ENCODE measurements around the gene DYNC1LI2.

The DYNC1LI2 gene

DNA sequence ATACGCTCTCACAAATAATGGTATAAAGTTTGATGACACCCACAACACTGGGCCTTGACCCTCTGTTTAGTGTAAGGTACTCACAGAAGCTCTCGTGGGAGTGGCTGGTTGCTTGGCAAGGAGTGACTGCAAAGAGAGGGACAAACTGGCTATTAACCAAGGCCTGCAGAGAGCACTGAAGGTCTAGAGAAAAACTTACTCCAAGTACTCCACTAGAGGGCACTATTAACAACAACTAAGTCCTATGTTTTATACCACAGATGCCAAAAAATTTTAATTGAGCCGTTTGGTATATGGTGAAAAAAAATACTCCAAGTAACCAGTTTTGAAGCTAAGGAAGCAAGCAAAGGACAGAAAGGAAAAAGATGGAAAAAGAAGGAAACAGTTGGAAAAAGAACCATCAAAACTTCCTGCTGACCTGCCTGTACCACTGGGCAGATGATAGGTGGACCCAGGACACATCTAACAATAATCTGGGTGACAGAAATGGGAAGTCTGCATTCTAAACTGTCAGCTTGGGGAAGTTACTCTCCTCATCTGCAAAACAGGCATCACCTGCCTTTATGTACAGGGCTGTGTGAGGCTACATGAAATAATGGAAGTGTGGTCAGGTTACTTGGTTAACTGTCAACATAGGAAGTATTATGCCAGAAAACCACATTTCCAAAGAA lies 23.2 kb downstream of the DYNC1LI2 start:
- in situ Hi-C loops (cut with HindIII; ENCODE audit: low pct_unique_long_range_greater_than_20kb, low sequenced_read_pairs): no loop called here
- peak in 1 of 2 experiments; percentile 58 for DNase-seq (ENCODE audit: low read depth in 1 of 2, low spot score in 1 of 2)
- TF ChIP-seq JUND (IDR thresholded peaks at IDR 0.05; ENCODE audit: low read depth): no peak

DNA sequence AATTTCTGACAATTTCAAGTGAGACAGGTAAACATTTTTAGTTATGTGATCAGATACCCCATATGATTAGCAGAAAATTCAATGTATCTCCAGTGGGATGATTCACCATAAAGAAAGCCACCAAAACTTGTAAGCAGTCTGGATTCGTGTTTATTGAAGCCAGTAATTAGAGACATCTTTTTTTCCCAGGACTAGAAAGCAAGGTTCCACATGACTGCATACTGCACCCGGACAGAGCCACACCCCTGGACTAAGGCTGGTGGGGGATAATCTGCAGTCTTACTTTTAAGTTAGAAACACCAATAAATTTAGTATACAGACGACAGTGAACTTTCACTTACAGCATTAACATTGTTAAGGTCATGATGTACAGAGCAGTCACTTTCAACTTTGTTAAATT lies 30.6 kb downstream of the DYNC1LI2 start:
- DNase-seq (ENCODE audit: low read depth in 1 of 2, low spot score in 1 of 2): no peak
- TF ChIP-seq JUND (IDR thresholded peaks at IDR 0.05; ENCODE audit: low read depth): no peak
- in situ Hi-C loops (cut with HindIII; ENCODE audit: low pct_unique_long_range_greater_than_20kb, low sequenced_read_pairs): no loop called here

DNA sequence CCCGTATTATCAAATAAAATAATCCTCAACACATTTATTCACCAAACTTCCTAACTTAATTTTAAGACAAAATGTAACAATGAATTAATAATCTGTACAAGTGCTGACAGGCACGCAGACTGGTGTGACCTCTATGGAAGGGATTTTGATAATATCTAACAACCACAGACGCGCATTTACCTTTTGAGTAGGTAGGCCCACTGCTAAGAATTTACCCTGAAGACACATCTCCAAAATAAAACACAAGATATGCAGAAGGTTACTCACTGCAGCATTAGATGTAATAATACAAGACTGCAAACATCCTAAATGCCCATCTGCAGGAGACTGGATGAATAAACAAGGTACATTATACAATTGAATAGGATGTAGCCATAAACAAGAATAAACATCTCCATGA lies 32.2 kb downstream of the DYNC1LI2 start:
- TF ChIP-seq JUND (IDR thresholded peaks at IDR 0.05; ENCODE audit: low read depth): no peak
- in situ Hi-C loops (cut with HindIII; ENCODE audit: low pct_unique_long_range_greater_than_20kb, low sequenced_read_pairs): no loop called here

DNA sequence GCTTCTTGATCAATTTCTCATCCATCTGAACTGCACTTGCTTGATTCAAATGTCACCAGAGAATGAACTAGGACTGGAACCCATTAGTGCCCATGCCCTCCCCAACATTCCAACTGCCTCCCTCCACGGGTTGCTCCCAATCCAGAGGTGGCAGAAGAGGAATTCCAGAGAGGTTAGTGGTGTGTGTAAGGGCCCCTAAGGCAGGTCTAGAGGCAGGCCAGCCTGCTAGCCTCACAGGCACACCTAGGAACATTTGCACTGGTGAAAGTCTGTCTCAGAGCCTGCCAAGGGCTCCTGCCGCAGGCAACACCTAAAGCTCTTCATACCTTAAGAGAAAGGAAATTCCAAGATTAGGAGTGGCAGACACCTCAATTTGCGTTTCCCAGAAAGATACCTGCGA lies 33.6 kb downstream of the DYNC1LI2 start:
- TF ChIP-seq JUND (IDR thresholded peaks at IDR 0.05; ENCODE audit: low read depth): no peak
- DNase-seq (ENCODE audit: low read depth in 1 of 2, low spot score in 1 of 2): no peak
- in situ Hi-C loops (cut with HindIII; ENCODE audit: low pct_unique_long_range_greater_than_20kb, low sequenced_read_pairs): no loop called here

More for the DNA sequence above, 32.2 kb downstream of the DYNC1LI2 start:
- DNase-seq (ENCODE audit: low read depth in 1 of 2, low spot score in 1 of 2): no peak

DNA sequence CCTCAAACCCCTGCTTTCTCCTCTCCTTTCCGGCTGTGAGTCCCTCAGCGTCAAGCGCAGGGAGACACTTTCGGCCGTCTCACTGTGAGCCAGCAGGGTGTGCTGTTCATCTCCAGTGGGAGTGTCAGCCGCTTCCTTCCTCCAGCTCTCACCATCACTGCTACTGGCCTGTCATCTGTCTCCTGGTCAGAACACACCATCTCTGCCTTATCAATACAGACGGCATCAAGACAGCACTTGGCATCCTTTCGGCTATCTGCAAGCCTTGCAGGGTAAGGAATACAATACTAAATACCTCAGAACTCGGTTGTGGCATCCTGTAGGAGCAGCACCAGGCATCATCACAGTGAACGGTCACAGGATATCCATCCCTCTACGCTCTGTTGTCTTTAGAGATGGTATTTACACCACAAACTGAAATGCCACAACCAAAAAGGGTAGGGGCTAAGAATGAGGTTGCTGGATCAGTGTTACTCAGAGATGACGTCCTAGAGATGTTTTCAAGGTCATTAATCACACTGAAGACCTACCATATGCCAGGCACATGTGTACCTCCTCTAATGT lies 34.2 kb downstream of the DYNC1LI2 start:
- DNase-seq (ENCODE audit: low read depth in 1 of 2, low spot score in 1 of 2): peak in 1 of 2 experiments; percentile 25
- in situ Hi-C loops (cut with HindIII; ENCODE audit: low pct_unique_long_range_greater_than_20kb, low sequenced_read_pairs): no loop called here
- TF ChIP-seq JUND (IDR thresholded peaks at IDR 0.05; ENCODE audit: low read depth): no peak

DNA sequence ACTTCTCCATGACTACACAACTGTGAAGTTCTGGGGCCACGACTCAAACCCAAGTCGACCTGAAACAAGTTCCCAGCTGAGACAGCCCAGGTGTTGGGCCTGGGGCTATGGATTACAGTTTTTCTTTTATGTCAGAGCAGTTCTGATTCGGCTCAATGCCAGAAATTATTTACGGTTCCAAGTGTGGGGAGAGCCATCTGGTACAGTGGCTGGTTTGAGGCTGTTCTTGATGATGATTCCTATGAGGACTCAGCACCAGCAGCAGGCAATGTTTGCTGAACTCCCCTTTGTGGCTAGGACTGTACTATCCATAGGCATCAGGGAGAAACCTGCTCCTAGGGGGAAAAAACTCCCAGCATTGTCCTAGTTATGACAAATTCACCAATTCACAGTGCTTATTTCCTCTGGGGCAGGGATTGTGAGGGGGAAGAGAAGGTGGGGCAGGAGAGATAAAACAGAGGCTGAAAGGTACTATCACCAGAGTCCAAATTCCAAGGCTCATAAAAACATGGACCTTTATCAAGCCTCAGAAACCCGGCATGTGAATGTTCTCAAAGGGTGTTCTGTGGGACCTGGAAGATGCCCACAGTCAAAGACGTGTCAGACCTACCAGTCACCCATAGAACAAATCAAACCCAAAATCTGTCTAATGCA lies 36.6 kb downstream of the DYNC1LI2 start:
- in situ Hi-C loops (cut with HindIII; ENCODE audit: low pct_unique_long_range_greater_than_20kb, low sequenced_read_pairs): no loop called here
- no peak for TF ChIP-seq JUND (IDR thresholded peaks at IDR 0.05; ENCODE audit: low read depth)
- DNase-seq (ENCODE audit: low read depth in 1 of 2, low spot score in 1 of 2): peak in 1 of 2 experiments; percentile 57

DNA sequence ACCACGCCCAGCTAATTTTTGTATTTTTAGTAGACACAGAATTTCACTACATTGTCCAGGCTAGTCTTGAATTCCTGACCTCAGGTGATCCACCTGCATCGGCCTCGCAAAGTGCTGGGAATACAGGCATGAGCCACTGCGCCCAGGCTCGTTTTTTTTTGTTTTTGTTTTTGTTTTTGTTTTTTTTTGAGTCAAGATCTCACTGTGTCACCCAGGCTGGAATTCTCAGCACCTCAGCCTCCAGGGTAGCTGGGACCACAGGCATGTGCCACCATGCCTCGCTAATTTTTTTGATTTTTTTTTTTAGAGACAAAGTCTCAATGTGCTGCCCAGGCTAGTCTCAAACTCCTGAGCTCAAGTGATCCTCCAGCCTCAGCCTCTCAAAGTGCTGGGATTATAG lies 37.3 kb downstream of the DYNC1LI2 start:
- in situ Hi-C loops (cut with HindIII; ENCODE audit: low pct_unique_long_range_greater_than_20kb, low sequenced_read_pairs): no loop called here

DNA sequence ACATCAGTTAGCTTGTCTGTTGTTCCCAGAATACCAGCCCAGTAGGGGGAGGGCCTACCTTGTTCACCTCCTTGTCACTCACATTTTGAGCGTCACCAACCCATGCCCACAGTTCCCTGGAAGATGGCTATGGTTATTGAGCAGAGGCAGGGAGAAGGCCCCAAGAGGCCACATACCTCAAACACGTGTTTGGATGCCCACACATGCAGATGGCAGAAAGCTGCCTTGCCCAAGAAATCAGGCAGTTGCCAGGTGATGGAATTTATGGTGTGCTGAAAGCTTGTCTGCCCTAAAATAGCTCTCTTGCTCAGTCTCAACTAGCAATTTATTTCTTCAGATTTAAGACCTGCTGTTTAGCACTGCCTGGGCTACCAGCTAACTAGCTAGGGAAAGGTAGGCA lies 38.3 kb downstream of the DYNC1LI2 start:
- TF ChIP-seq JUND (IDR thresholded peaks at IDR 0.05; ENCODE audit: low read depth): no peak
- in situ Hi-C loops (cut with HindIII; ENCODE audit: low pct_unique_long_range_greater_than_20kb, low sequenced_read_pairs): no loop called here
- DNase-seq (ENCODE audit: low read depth in 1 of 2, low spot score in 1 of 2): no peak

More for the DNA sequence above, 37.3 kb downstream of the DYNC1LI2 start:
- TF ChIP-seq JUND (IDR thresholded peaks at IDR 0.05; ENCODE audit: low read depth): no peak
- DNase-seq (ENCODE audit: low read depth in 1 of 2, low spot score in 1 of 2): no peak

DNA sequence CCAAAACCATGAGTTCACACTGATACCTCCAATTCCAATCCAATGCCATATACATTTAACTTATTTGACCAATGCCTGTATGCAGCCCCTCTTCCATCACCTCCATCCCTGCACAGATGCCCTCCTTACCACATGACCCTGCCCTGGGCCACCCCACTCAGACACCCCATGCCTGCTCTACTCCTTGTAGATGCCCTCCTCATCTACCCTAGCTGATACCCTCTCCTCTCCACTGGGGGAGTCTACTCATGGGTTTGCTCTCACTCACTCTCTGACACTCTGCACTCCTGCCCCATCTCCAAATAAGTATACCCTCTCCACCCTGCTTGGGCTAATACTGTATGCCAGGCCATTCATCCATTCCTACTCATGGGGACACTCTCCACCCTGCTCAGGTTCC lies 38.9 kb downstream of the DYNC1LI2 start:
- no peak for TF ChIP-seq JUND (IDR thresholded peaks at IDR 0.05; ENCODE audit: low read depth)
- DNase-seq (ENCODE audit: low read depth in 1 of 2, low spot score in 1 of 2): no peak
- in situ Hi-C loops (cut with HindIII; ENCODE audit: low pct_unique_long_range_greater_than_20kb, low sequenced_read_pairs): no loop called here

DNA sequence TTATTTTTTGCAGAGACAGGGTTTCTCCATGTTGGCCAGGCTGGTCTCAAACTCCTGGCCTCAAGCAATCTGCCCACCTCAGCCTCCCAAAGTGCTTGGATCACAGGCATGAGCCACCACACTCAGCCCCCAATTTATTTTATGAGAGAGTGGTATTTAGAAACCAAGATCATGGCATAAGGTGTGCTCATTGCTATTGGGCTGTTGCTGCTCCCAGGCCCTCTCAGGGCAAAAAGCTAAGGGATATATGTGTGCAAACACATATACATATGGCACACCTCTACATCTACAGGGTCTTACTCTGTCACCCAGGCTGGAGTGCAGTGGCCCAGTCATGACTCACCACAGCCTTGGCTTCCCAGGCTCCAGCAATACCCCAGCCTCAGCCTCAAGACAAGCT lies 39.8 kb downstream of the DYNC1LI2 start:
- in situ Hi-C loops (cut with HindIII; ENCODE audit: low pct_unique_long_range_greater_than_20kb, low sequenced_read_pairs): no loop called here
- no peak for DNase-seq (ENCODE audit: low read depth in 1 of 2, low spot score in 1 of 2)
- TF ChIP-seq JUND (IDR thresholded peaks at IDR 0.05; ENCODE audit: low read depth): no peak

DNA sequence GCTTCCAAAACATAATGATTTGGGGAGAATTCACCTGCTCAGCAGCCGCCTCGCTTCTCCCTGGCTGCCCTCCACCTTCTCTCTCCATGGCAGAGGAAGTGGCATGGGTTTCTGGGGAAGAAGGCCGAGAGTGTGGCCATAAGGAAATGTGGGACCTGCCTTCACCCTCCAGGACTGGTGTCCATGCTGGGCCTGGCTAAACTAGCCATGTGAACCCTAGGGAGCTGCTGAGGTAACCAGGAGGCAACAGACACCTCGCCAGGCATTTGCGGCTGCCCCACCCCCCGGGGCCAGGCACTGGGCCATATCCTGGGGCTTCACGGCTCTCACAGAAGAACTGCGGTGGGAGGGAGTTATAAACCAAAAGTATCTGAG lies 44.9 kb downstream of the DYNC1LI2 start:
- in situ Hi-C loops (cut with HindIII; ENCODE audit: low pct_unique_long_range_greater_than_20kb, low sequenced_read_pairs): no loop called here

DNA sequence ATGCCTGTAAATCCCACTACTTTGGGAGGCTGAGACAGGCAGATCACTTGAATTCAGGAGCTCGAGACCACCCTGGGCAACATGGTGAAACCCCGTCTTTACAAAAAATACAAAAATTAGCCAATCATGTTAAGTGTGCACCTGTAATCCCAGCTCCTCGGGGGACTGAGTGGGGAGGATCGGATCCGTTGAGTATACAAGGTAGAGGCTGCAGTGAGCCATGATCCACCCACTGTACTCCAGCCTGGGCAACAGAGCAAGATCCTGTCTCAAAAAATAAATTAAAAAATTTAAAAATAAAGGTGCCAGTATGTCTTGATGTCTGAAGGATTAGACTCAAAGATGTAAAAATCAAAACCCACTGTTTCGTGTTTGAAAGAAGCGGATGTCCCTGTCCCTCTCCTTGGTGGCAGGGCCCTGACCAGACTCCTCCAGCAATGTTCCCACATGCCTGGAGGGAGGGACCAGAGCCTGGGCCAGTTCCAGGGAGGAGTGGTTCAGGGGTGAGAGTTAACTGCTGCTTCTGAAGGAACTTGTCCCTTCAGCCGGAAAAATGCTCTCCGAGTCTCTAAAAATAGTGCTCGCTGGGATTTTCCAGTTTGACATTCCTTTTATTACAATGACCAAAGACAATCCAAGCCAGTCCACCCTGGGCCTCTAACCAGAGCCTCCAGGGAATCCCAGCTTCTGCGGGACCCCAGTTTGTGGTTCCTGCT lies 45.5 kb downstream of the DYNC1LI2 start:
- in situ Hi-C loops (cut with HindIII; ENCODE audit: low pct_unique_long_range_greater_than_20kb, low sequenced_read_pairs): no loop called here
- DNase-seq (ENCODE audit: low read depth in 1 of 2, low spot score in 1 of 2): peak in 1 of 2 experiments; percentile 65

More for the DNA sequence above, 44.9 kb downstream of the DYNC1LI2 start:
- DNase-seq (ENCODE audit: low read depth in 1 of 2, low spot score in 1 of 2): peak in 1 of 2 experiments; percentile 49
- no peak for TF ChIP-seq JUND (IDR thresholded peaks at IDR 0.05; ENCODE audit: low read depth)

More for the DNA sequence above, 45.5 kb downstream of the DYNC1LI2 start:
- TF ChIP-seq JUND (IDR thresholded peaks at IDR 0.05; ENCODE audit: low read depth): no peak

All from T47D (cell line).